K562 (cell line): ENCODE data around the gene SLC38A10. TPM values are rescaled to one million over a fixed set of nuclear protein-coding genes. Genes with fewer than 3 reads are reported as not detected.
A peak's percentile ranks its signal among the peaks of the same experiment; 100 is the strongest.

Experiments used
- ATAC-seq: fragments of 200-7000 bp; cut with Tn5 transposase; 3 replicates; pipeline ENCODE4 v1.9.1; 2020; ENCODE audit warnings: moderate library complexity
- BruUV-seq: library from RNA; stranded (reverse); fragments of 400-500 nt; replicated peaks from 2 replicates; lab custom pipeline; 2021; lab: Mats Ljungman, UMichigan
- CTCF ChIA-PET: fragments of 300-600 bp; formaldehyde crosslinking; extraction: SDS; loops from one replicate; lab custom pipeline; 2021; ENCODE audit warnings: low intra/inter-chr PET ratio; lab: Yijun Ruan, JAX
- POLR2A ChIA-PET: fragments of 300-600, 350-650 bp; sonication (Branson Sonifier 250); formaldehyde crosslinking; extraction: SDS; loops from one replicate; lab custom pipeline; 2021; ENCODE audit warnings: antibody characterized with exemption, inconsistent platforms; lab: Yijun Ruan, JAX
- DNase-seq, 4 experiments: peaks; one replicate each; pipeline versions ENCODE4 v3.0.0 to v3.0.0-alpha.2; 2011 to 2018; ENCODE audit warnings: low spot score in 3 of 4, mixed read lengths in 3 of 4; ENCODE audit errors: extremely low read depth in 1 of 4
- FAIRE-seq: peaks from 2 replicates; lab custom pipeline; 2011; peaks lifted over from hg19 to GRCh38; lab: Jason Lieb, UNC
- H2AFZ ChIP-seq: 2 replicates; pipeline ENCODE4 v1.6.0; 2011; ENCODE audit warnings: low read depth, low read length, control low read depth, inconsistent platforms
- H3K27ac ChIP-seq: fragments of 200-600 bp; 3 replicates; pipeline ENCODE4 v1.8.0; 2011; ENCODE audit warnings: low read depth, mild to moderate bottlenecking, control low read depth, inconsistent platforms, low read length, moderate library complexity, mixed read lengths; ENCODE audit errors: extremely low read depth
- H3K27me3 ChIP-seq, 2 experiments: fragments of 300-600 bp in 1 of 2; 2 replicates in 1 of 2; 3 replicates in 1 of 2; pipeline versions ENCODE4 v1.6.0 to v1.8.0; 2011; ENCODE audit warnings: inconsistent platforms in 2 of 2, low read length in 2 of 2, mild to moderate bottlenecking in 1 of 2, mixed read lengths in 1 of 2, moderate library complexity in 1 of 2; ENCODE audit not compliant: control insufficient read depth in 2 of 2, insufficient read depth in 2 of 2
- H3K36me3 ChIP-seq: fragments of 300-600 bp; 3 replicates; pipeline ENCODE4 v1.8.0; 2011; ENCODE audit warnings: mild to moderate bottlenecking, low read length, inconsistent platforms; ENCODE audit not compliant: control insufficient read depth, insufficient read depth
- H3K4me1 ChIP-seq, 2 experiments: fragments of 200-600 bp in 1 of 2; replicated peaks in 1 of 2; 2 replicates in 1 of 2; 3 replicates in 1 of 2; pipeline versions ENCODE4 v1.5.1 to v1.8.0; 2011; ENCODE audit warnings: inconsistent platforms in 2 of 2, low read length in 2 of 2, mild to moderate bottlenecking in 1 of 2, mixed read lengths in 1 of 2, moderate library complexity in 1 of 2; ENCODE audit not compliant: control insufficient read depth in 2 of 2, insufficient read depth in 2 of 2
- H3K4me2 ChIP-seq: 2 replicates; pipeline ENCODE4 v1.6.1; 2011; ENCODE audit warnings: low read length, control low read depth, inconsistent platforms, mixed read lengths; ENCODE audit not compliant: insufficient read depth
- H3K4me3 ChIP-seq: fragments of 200-600 bp; sonication (generic), shearing (Covaris generic); 2 replicates; pipeline ENCODE4 v1.5.1; 2016; ENCODE audit warnings: control low read depth, inconsistent platforms
- H3K79me2 ChIP-seq: fragments of 200-600 bp; 3 replicates; pipeline ENCODE4 v1.8.0; 2011; ENCODE audit warnings: low read length, inconsistent platforms; ENCODE audit not compliant: control insufficient read depth, insufficient read depth
- H3K9ac ChIP-seq, 2 experiments: 2 replicates each; pipeline versions ENCODE4 v1.6.0 to v1.6.1; 2011; ENCODE audit warnings: low read depth in 2 of 2, low read length in 2 of 2, control low read depth in 1 of 2, inconsistent platforms in 1 of 2, mild to moderate bottlenecking in 1 of 2, mixed read lengths in 1 of 2; ENCODE audit not compliant: insufficient read depth in 1 of 2
- H3K9me1 ChIP-seq: one replicate; pipeline ENCODE4 v1.6.0; 2011; ENCODE audit warnings: inconsistent platforms, mild to moderate bottlenecking, low read length, moderate library complexity; ENCODE audit not compliant: control insufficient read depth, insufficient read depth
- H3K9me3 ChIP-seq: replicated peaks from 2 replicates; pipeline ENCODE4 v1.5.1; 2011; ENCODE audit warnings: low read depth, low read length, inconsistent platforms; ENCODE audit not compliant: control insufficient read depth, insufficient read depth
- H4K20me1 ChIP-seq: replicated peaks from 2 replicates; pipeline ENCODE4 v1.6.1; 2011; ENCODE audit warnings: low read length, inconsistent platforms, mixed read lengths; ENCODE audit not compliant: control insufficient read depth, insufficient read depth
- ETS1 ChIP-seq: conservative IDR thresholded peaks from 2 replicates; pipeline ENCODE4 v1.6.1; 2011; ENCODE audit warnings: low read depth, mild to moderate bottlenecking, low read length; ENCODE audit not compliant: control insufficient read depth
- HNRNPH1 ChIP-seq: fragments of 200-400 bp; formaldehyde crosslinking; optimal IDR thresholded peaks from 2 replicates; pipeline ENCODE3; 2017; ENCODE audit warnings: low read depth, mild to moderate bottlenecking, low read length, moderate library complexity
- TGIF2 ChIP-seq: sonication (generic); formaldehyde crosslinking; IDR thresholded peaks from 2 replicates; pipeline ENCODE4 v1.8.1; 2022; ENCODE audit warnings: mild to moderate bottlenecking, missing genetic modification reagents, moderate library complexity
- ZNF174 ChIP-seq: fragments of 250-450 bp; sonication (Bioruptor Pico); IDR thresholded peaks from 2 replicates; pipeline ENCODE4 v1.4.0; 2020; ENCODE audit warnings: mild to moderate bottlenecking
- WGBS: fragments of 100-300 bp; shearing (Covaris generic); methylation state at CpG from one replicate; pipeline ENCODE4 v1.1.6; 2016; ENCODE audit warnings: low coverage, mixed read lengths; ENCODE audit not compliant: insufficient coverage; ENCODE audit errors: missing lambda C conversion rate; 5-methylcytosine and 5-hydroxymethylcytosine counted together
- in situ Hi-C: fragments of 300-500 bp; cut with MboI; formaldehyde crosslinking; loops from 4 replicates; pipeline ENCODE4 v1.15.0; 2018; ENCODE audit warnings: inconsistent platforms, mixed read lengths
- intact Hi-C: fragments of 100-400 bp; cut with micrococcal nuclease; formaldehyde crosslinking; loops from 2 replicates; pipeline ENCODE4 v1.14.2; 2022
- polyA plus RNA-seq, 8 experiments: library from polyadenylated mRNA; depleted of rRNA in 4 of 8; stranded (reverse) in 5 of 8; unstranded in 3 of 8; fragments of >200 nt; fragmentation: Nextera tagmentation in 2 of 8; fragmentation: Illumina TruSeq in 1 of 8; extraction: Ambion mirVana in 2 of 8; extraction: Trizol in 1 of 8; gene quantifications; 2 replicates each; pipeline versions ENCODE4 v1.2.1 to v1.2.3, GENCODE V29; 2011 to 2014; ENCODE audit warnings: inconsistent platforms in 1 of 8, missing spikeins in 1 of 8
- total RNA-seq, 7 experiments: library from RNA; depleted of rRNA in 6 of 7; stranded (reverse); fragments of >200 nt in 6 of 7; fragmentation: Illumina TruSeq in 2 of 7; extraction: Trizol in 2 of 7; gene quantifications; 2 replicates each; pipeline versions ENCODE4 v1.2.1 to v1.2.3, GENCODE V29; 2011 to 2021; ENCODE audit warnings: low replicate concordance in 1 of 7

SLC38A10 gene
- total and polyA plus RNA-seq, 9 of the 15 experiments (the other 6 are each of a cell fraction or from before 2014, with no cell fraction given) = 0.45 to 54.2 (median 13.8) TPM

DNA sequence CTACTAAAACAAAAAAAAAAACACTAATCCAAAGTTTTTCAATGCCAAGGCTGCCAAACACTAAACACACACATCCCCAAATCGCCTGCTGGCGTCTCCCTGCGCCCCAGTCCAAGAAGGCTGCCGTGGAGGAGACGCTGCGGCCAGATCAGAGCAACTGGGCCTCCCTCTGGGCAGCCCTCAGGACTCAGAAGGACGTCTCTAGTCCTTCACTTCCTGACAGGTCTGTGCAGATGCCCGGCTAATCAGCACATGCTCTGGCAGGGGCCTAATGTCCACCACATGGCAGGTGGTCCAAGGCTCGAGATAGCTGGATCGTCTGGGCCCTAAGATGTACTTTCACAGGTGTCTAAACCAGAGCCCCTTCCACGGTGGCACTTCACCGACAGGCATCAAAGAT, 2.7 kb downstream of the SLC38A10 start:
- H2AFZ ChIP-seq = no peak overlapping the region
- POLR2A ChIA-PET = interaction anchor here (0.6 to 0.9 kb wide), 5 partner anchors 10 to 270 kb away, joined by 3 to 4 read pairs (median 3); partner anchors contain the start of genes BAHCC1, NDUFAF8 and TEPSIN
- BruUV-seq = no TSS peak
- H3K4me3 ChIP-seq = no peak overlapping the region
- no peaks in the 10 kb centered on the region for H4K20me1 ChIP-seq
- ATAC-seq (no peak), FAIRE-seq (no peak), DNase-seq (no peak)
- H3K4me1 ChIP-seq = peaks cover 18 to 50% of the 10 kb centered on the region in 2 experiments; a peak in 4 of 5 replicates
- H3K9me3 ChIP-seq = no peaks in the 10 kb centered on the region
- CTCF ChIA-PET = interaction anchor here (1.2 kb wide), 1 partner anchor 191 kb away, joined by 5 read pairs; no protein-coding TSS in a partner anchor
- 73% methylated on average over 12 of the region's 12 CpGs for WGBS
- peaks cover 36% of the 10 kb centered on the region; the same call in 2 of the 3 replicates for H3K36me3 ChIP-seq
- H3K27me3 ChIP-seq = no peaks in the 10 kb centered on the region
- in situ Hi-C loops = no loop called here
- H3K79me2 ChIP-seq = peaks cover 63% of the 10 kb centered on the region
- H3K9me1 ChIP-seq = no peaks in the 10 kb centered on the region
- intact Hi-C loops = loop anchor here (2.0 to 10.0 kb wide), 3 partner anchors 40 to 192 kb away; no protein-coding TSS in a partner anchor
- TF ChIP-seq ZNF174 (CRISPR knock-in tag) (no peak), ETS1 (no peak), HNRNPH1 (no peak), TGIF2 (no peak)
- peak overlapping the region in 1 of 2 experiments; percentile 87; a peak in 2 of 4 replicates for H3K9ac ChIP-seq
- peak overlapping the region; percentile 19; the same call in 1 of the 3 replicates for H3K27ac ChIP-seq
- peak overlapping the region; percentile 16; the same call in 1 of the 2 replicates for H3K4me2 ChIP-seq
